Activated B cell treated with CpG ODN at 0.5 μM for 24 hours (primary cell): ENCODE results near the gene ALOX5AP. TPM values are rescaled to one million over a fixed set of nuclear protein-coding genes. Genes with fewer than 3 reads are reported as not detected.

Experiments
- ATAC-seq: fragments of 200-7000 bp; cut with Tn5 transposase; one replicate; pipeline ENCODE4 v1.10.0; 2021; ENCODE audit warnings: low read depth, mild to moderate bottlenecking, moderate library complexity
- CTCF ChIA-PET: fragments of 350-600 bp; sonication (Branson Sonifier 250); formaldehyde crosslinking; loops from one replicate; lab custom pipeline; 2021; ENCODE audit warnings: antibody characterized with exemption; lab: Charles Lee
- POLR2A ChIA-PET: fragments of 350-600 bp; sonication (Branson Sonifier 250); formaldehyde crosslinking; loops from one replicate; lab custom pipeline; 2021; ENCODE audit warnings: antibody characterized with exemption; lab: Charles Lee
- DNase-seq: peaks from one replicate; pipeline ENCODE4 v3.0.0; 2022
- H3K27ac Mint-ChIP-seq: one replicate; pipeline ENCODE4 v1.8.0; 2020; ENCODE audit warnings: mixed read lengths
- H3K27me3 Mint-ChIP-seq: one replicate; pipeline ENCODE4 v1.8.0; 2021; ENCODE audit warnings: mixed read lengths
- H3K36me3 Mint-ChIP-seq: one replicate; pipeline ENCODE4 v1.8.0; 2021; ENCODE audit warnings: low read depth, mixed read lengths
- H3K4me1 Mint-ChIP-seq: one replicate; pipeline ENCODE4 v1.8.0; 2021; ENCODE audit warnings: mixed read lengths
- H3K4me3 Mint-ChIP-seq: one replicate; pipeline ENCODE4 v1.8.0; 2020; ENCODE audit warnings: mild to moderate bottlenecking, mixed read lengths
- H3K9me3 Mint-ChIP-seq: one replicate; pipeline ENCODE4 v1.8.0; 2020; ENCODE audit warnings: mixed read lengths
- CTCF ChIP-seq: fragments of 200-600 bp; IDR thresholded peaks from one replicate; pipeline ENCODE4 v1.8.0; 2022; ENCODE audit warnings: antibody characterized with exemption, mild to moderate bottlenecking
- intact Hi-C: fragments of 100-400 bp; cut with micrococcal nuclease; formaldehyde crosslinking; loops from one replicate; pipeline ENCODE4 v1.15.1; 2024
- total RNA-seq: library from RNA; stranded (reverse); gene quantifications from 2 replicates; pipeline ENCODE4 v1.2.3, GENCODE V29; 2022

Gene ALOX5AP
- total RNA-seq, 1 donor from 2014 or later, result 59.7 TPM

GRCh38 chr13:30804474-30804873, 69.1 kb downstream of the ALOX5AP start:
- Mint-ChIP-seq H3K9me3 (no peaks in the 10 kb centered on the region), H3K4me1 (peaks cover 11% of the 10 kb centered on the region), H3K36me3 (no peaks in the 10 kb centered on the region), H3K27ac (no peak overlapping the region), H3K27me3 (no peaks in the 10 kb centered on the region), H3K4me3 (no peak overlapping the region)
- intact Hi-C loops, result loop anchor here (10.0 kb wide), 1 partner anchor 160 kb away; no protein-coding TSS in a partner anchor
- ChIA-PET POLR2A (interaction anchor here (1.2 kb wide), 1 partner anchor 187 kb away, joined by 5 read pairs; the partner anchor contains the start of gene USPL1), CTCF (interaction anchor here (1.2 to 2.7 kb wide), 4 partner anchors 125 to 672 kb away, joined by 4 to 15 read pairs (median 5); no protein-coding TSS in a partner anchor)
- DNase-seq (no peak), ATAC-seq (no peak)
- TF ChIP-seq CTCF, result no peak

GRCh38 chr13:30805132-30805537, 69.8 kb downstream of the ALOX5AP start:
- TF ChIP-seq CTCF, result no peak
- POLR2A ChIA-PET, result no interaction called here
- Mint-ChIP-seq H3K36me3 (no peaks in the 10 kb centered on the region), H3K27me3 (no peaks in the 10 kb centered on the region), H3K4me3 (no peak overlapping the region), H3K27ac (no peak overlapping the region), H3K9me3 (no peaks in the 10 kb centered on the region), H3K4me1 (peaks cover 11% of the 10 kb centered on the region)
- DNase-seq (no peak), ATAC-seq (no peak)
- CTCF ChIA-PET, result interaction anchor here (1.2 kb wide), 1 partner anchor 160 kb away, joined by 4 read pairs; no protein-coding TSS in a partner anchor
- intact Hi-C loops, result loop anchor here (10.0 kb wide), 1 partner anchor 160 kb away; no protein-coding TSS in a partner anchor

GRCh38 chr13:30805603-30806011, 70.3 kb downstream of the ALOX5AP start:
- no peak for TF ChIP-seq CTCF
- Mint-ChIP-seq H3K36me3 (no peaks in the 10 kb centered on the region), H3K4me1 (peaks cover 11% of the 10 kb centered on the region), H3K4me3 (no peak overlapping the region), H3K9me3 (no peaks in the 10 kb centered on the region), H3K27me3 (no peaks in the 10 kb centered on the region), H3K27ac (no peak overlapping the region)
- intact Hi-C loops, result loop anchor here (10.0 kb wide), 1 partner anchor 161 kb away; no protein-coding TSS in a partner anchor
- CTCF ChIA-PET, result interaction anchor here (1.2 kb wide), 1 partner anchor 160 kb away, joined by 4 read pairs; no protein-coding TSS in a partner anchor
- no peak for ATAC-seq
- POLR2A ChIA-PET, result interaction anchor here (1.4 kb wide), 1 partner anchor 188 kb away, joined by 6 read pairs; the partner anchor contains the start of gene USPL1
- no peak for DNase-seq

- DNase-seq (no peak), ATAC-seq (no peak)
- H3K9me3 Mint-ChIP-seq, result no peaks in the 10 kb centered on the region
- CTCF ChIA-PET, result no interaction called here
- H3K36me3 Mint-ChIP-seq, result no peaks in the 10 kb centered on the region
- POLR2A ChIA-PET, result interaction anchor here (1.4 kb wide), 1 partner anchor 189 kb away, joined by 6 read pairs; the partner anchor contains the start of gene USPL1
- H3K4me1 Mint-ChIP-seq, result peaks cover 11% of the 10 kb centered on the region
- no peaks in the 10 kb centered on the region for H3K27me3 Mint-ChIP-seq
- no peak overlapping the region for H3K4me3 Mint-ChIP-seq
- TF ChIP-seq CTCF, result no peak
- H3K27ac Mint-ChIP-seq, result no peak overlapping the region
- intact Hi-C loops, result loop anchor here (10.0 kb wide), 1 partner anchor 162 kb away; no protein-coding TSS in a partner anchor
Observed at GRCh38 chr13:30806784-30807183, 71.4 kb downstream of the ALOX5AP start.

- no peaks in the 10 kb centered on the region for H3K27me3 Mint-ChIP-seq
- H3K4me1 Mint-ChIP-seq, result peaks cover 11% of the 10 kb centered on the region
- H3K27ac Mint-ChIP-seq, result no peak overlapping the region
- H3K36me3 Mint-ChIP-seq, result no peaks in the 10 kb centered on the region
- no peak for TF ChIP-seq CTCF
- DNase-seq (no peak), ATAC-seq (no peak)
- intact Hi-C loops, result loop anchor here (10.0 kb wide), 1 partner anchor 163 kb away; no protein-coding TSS in a partner anchor
- H3K9me3 Mint-ChIP-seq, result no peaks in the 10 kb centered on the region
- no peak overlapping the region for H3K4me3 Mint-ChIP-seq
- ChIA-PET POLR2A (no interaction called here), CTCF (no interaction called here)
Observed at GRCh38 chr13:30807392-30807791, 72.0 kb downstream of the ALOX5AP start.
